Activated CD4-positive, alpha-beta T cell treated with anti-CD3 and anti-CD28 coated beads, Interleukin-2, amount 50 U/mL, for 24 hours (primary cell): Measurements from ENCODE around the gene ARMC5.

ENCODE experiments used
- DNase-seq, 2 donors: peaks; one replicate each; pipeline ENCODE4 v3.0.0-alpha.2; 2020; ENCODE audit warnings: low read depth in 1 of 2, low spot score in 1 of 2

ARMC5 gene

DNA sequence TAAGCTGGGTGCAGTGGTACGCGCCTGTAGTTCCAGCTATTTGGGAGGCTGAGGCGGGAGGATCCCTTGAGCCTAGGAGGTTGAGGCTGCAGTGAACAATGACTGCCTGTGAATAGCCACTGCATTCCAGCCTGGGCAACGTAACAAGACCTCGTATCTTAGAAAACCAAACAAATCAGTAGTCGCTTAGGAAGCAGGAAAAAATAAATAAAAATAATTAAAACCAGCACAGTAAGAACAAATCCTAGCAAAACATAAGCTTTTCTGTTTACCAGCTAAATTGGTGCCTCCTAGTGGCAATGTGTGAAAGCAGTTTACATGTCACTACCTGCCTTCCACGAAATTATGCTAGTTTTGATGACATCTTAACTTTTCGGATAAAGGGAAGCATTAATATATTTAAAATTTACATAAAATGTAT is 1.3 kb downstream of the ARMC5 start:
- DNase-seq = no peak

DNA sequence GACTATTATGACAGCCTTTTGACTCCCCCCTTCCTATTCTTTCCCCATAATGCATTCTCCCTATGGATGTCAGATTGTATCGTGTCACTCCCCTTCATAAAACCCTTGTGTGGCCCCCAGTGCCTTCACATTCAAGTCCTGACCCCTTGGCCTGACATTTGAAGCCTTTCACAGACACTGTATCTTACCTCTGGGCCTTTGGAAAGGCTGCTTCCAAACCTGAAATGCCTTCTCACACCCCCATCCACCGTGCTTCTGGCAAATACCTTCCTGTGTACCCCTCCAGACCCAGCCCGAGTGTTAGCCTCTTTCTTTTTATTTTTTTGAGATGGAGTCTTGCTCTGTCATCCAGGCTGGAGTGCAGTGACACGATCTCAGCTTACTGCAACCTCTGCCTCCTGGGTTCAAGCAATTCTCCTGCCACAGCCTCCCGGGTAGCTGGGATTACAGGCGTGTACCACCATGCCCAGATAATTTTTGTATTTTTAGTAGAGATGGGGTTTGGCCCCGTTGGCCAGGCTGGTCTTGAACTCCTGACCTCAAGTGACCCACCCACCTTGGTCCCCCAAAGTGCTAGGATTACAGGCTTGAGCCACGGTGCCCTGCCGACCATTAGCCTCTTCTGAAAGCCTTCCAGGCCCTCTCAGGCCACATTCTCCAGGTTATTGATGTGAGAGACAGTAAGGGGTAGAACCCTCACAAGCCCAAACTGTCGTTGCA is 2.1 kb downstream of the ARMC5 start:
- no peak for DNase-seq

DNA sequence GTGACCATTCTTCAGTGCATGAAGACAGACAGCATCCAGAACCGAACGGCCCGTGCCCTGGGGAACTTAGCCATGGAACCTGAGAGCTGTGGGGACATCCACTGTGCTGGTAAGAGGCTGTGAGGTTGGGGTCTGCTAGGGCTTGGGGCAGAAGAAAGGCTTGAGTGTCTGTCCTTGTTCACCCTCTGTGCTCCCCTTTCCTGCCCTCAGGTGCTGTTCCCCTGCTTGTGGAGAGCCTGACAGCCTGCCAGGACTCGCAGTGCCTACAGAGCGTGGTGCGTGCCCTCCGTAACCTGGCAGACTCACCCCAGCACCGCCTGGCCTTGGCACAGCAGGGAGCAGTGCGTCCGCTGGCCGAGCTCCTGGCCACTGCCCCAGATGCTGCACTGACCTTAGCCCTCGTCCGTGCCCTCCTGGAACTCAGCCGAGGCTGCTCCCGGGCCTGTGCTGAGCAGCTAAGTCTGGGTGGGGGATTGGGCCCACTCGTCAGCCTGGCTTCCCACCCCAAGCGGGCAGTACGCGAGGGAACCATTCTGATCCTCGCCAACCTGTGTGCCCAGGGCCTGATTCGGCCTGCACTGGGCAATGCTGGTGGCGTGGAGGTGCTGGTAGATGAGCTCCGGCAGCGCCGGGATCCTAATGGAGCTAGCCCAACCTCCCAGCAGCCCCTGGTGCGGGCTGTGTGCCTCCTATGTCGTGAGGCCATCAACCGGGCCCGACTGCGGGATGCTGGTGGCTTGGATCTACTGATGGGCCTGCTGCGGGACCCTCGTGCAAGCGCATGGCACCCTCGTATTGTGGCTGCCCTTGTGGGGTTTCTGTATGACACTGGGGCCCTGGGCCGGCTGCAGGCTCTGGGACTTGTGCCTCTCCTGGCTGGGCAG is 2.9 kb downstream of the ARMC5 start:
- no peak for DNase-seq

DNA sequence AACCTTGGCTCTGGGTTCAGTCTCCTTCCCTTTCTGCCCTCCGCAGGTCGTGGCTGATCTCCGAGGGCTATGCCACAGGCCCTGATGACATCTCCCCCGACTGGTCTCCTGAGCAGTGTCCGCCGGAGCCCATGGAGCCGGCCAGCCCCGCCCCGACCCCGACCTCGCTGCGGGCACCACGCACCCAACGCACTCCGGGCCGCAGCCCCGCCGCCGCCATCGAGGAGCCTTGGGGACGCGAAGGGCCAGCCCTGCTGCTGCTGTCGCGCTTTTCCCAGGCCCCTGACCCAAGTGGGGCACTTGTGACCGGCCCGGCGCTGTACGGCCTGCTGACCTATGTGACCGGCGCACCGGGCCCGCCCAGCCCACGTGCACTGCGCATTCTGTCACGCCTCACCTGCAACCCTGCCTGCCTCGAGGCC is 5.1 kb downstream of the ARMC5 start:
- DNase-seq = no peak

DNA sequence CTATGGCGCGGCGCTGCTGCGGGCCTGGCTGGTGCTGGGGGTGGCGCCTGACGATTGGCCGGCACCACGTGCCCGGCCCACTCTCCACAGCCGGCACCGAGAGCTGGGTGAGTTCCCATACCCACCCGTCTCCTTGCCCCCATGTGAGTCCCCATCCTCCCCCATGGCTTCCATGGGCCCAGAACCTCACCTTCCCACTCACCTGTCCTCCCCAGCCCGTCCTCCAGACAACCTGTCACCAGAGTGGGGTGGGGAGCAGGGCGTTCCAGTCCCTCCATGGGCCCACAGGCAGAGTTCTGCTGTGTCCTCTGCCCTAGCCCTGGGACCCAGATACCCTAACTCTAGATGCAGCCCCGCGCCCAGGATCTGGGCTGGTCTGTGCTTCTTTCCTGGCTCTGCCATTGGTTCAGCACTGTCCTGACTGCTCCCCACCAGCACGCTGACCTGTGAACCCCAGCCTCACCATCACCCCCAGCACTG is 5.5 kb downstream of the ARMC5 start:
- DNase-seq = no peak

DNA sequence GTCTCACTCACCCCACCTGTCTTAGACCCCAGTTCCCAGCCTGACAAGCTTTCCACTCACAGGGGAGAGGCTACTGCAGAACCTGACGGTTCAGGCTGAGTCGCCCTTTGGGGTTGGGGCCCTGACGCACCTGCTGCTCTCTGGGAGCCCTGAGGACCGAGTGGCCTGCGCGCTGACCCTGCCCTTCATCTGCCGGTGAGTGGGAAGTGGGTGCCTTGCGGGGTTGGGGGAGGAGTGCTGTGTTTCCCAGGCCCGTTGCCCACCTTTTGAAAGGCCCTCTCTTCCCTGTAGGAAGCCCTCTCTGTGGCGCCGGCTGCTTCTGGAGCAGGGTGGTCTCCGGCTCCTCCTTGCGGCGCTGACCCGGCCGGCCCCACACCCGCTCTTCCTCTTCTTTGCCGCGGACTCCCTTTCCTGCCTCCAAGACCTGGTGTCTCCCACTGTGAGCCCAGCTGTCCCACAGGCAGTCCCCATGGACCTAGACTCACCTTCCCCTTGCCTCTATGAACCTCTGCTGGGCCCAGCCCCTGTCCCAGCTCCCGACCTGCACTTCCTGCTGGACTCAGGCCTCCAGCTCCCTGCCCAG is 6.6 kb downstream of the ARMC5 start:
- no peak for DNase-seq

DNA sequence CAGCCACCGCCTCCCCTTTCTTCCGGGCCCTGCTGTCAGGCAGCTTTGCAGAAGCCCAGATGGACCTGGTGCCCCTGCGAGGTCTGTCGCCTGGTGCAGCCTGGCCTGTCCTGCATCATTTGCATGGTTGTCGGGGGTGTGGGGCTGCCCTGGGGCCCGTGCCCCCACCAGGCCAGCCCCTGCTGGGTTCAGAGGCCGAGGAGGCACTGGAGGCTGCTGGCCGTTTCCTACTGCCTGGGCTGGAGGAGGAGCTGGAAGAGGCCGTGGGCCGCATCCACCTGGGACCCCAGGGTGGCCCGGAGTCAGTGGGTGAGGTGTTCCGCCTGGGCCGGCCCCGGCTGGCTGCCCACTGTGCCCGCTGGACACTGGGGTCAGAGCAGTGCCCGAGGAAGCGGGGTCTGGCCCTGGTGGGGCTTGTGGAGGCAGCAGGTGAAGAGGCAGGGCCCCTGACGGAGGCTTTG is 7.1 kb downstream of the ARMC5 start:
- DNase-seq = no peak

DNA sequence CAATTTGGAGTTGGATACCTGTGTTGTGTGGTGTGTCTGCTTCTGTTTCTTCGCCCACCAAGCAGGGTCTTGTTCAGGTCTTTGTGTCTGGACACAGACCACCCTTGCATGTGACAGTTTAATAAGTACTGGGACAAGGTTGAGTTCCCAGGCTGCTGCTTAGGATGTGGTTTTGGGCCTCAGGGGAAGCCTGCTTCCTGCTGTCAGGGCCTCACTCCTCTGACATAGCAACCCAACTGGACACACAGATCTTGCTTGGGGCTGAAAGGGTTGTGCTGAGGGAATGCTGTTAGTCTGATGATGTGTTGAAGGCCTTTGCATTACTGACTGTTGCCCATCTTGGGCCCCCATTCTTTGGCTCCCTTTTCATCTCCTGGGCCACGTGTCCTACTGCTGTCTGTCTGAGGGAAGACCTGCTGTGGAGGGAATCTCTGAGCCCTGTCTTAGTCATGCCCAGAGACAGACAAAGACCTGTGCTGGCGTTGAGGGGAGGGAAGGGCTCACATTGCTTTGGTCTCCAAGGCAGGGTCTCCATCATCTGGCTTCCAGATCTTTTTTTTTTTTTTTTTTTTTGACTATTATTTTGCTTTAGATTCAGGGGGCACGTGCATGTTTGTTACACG is 8.0 kb downstream of the ARMC5 start:
- DNase-seq = no peak

DNA sequence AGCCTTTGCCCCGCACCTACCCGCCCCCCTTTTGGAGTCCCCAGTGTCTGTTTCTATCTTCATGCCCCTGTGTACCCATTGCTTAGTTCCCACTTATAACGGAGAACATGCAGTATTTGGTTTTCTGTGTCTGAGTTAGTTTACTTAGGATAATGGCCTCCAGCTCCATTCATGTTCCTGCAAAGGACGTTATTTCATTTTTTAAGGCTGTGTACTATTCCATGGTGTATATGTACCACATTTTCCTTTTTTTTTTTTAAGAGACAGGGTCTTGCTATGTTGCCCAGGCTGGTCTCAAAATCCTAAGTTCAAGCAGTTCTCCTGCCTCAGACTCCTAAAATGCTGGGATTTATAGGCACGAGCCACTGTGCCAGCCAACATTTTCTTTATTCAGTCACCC is 8.6 kb downstream of the ARMC5 start:
- no peak for DNase-seq

DNA sequence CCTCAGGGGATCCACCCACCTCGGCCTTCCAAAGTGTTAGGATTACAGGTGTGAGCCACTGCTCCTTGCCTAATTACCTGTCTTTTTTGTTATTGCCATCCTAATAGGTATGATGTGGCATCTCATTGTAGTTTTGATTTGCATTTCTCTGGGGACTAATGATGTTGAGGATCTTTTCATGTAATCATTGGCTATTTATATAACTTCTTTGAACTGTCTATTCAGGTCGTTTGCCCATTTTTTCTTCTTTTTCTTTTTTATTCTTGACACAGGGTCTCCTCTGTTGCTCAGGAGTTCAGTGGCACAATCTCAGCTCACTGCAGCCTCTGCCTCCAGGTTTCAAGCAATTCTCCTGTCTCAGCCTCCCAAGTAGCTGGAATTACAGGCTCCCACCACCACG is 11.3 kb downstream of the ARMC5 start:
- DNase-seq = no peak

DNA sequence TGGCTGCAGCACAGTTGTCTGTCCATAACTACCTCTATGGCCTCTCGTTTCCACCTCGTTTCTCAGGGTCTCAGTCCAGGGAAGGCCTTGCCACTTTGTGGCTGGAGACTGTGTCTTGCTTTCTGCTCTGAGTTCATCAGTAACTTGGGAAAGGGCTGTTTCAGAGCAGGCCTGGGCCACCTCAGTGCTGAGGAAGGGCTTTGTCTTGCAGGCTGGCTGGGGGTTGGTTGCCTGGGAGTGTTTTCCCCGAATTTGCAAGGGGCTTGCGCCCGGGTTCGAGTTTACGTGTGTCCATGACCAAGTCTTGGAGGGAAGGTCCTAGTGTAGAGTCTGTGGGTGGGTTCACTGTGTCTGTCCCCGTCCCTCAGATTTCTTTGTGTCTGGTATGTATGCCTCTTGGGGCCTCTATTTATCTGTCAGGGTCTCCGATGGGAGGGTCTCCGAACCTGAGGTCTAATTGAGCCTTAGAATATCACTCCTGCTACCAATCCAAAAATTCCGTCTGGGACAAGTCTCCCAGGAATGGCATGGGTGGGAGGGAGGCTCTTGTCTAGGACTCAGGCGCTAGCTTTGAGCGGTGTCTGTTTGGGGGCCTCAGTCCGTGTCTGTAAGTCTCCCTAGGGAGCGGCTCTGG is 12.1 kb downstream of the ARMC5 start:
- DNase-seq = no peak

DNA sequence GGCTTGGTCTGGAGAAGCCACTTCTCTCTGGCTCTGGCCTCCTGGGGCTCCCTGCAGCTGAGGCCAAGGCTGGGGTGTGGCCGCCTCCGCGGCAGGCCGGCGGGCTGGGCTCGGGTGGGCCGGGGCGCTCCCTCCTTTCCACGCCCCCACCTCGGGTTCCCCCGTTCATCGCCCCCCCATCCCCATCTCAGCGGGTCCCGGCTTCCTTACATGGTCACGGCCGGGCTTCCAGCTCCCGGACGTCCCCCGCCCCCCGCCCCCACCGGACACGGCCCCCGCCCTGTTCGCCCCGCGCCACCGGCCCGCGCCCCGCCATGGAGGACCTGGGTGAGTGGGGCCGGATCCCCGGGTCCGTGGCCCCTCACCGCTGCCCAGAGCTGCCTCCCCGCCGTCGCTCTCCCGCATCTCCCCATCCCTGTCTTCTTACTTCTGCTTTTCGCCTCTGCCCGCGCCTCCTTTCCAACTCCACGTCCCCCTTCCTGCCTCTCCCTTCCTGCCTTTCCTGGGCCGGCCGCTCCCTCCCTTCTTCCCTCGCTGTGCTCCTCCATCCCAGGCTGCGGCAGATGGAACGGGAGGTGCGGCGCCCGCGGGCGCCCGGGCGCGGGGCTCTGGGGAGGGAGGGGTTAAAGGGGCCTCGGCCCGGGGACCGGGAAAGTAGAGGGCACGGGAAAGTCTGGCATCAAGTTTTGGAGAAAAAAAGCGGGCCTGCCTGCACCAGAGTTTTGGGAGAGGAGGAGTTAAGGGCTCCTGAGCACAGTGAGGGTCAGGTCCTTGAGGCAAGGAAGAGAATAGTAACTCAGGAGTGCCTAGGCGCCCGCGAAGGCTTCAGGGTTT is 12.8 kb downstream of the ARMC5 start, which contains the start of gene TGFB1I1:
TGFB1I1 (plus strand) TSS at position 278 of the 834 bp plus-strand sequence; CDS start at position 315, 37 bp downstream.
- DNase-seq = no peak

DNA sequence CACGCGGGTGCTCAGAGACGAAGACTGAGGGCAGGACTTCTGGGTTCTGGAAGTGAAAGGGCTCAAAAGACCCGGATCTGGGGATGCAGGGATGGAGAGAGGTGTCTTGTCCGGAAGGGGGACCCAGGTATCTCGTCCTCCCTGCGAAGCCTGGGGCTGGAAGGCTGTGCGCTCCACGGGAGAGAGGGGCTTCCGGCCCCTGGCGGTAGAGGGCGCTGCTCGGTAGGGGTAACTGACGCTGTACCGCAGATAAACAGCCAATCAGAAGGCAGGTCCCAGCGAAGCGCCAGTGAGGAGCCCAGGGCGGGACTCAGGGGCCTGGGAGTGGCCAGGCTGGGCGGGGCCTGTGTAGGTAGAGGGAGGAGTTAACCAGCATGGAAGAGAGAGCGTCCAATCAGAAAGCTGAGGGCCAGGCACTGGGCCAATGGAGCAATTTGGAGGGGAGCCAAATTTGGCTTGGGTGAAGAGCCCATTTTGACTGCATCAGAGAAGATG is 13.5 kb downstream of the ARMC5 start:
- no peak for DNase-seq

DNA sequence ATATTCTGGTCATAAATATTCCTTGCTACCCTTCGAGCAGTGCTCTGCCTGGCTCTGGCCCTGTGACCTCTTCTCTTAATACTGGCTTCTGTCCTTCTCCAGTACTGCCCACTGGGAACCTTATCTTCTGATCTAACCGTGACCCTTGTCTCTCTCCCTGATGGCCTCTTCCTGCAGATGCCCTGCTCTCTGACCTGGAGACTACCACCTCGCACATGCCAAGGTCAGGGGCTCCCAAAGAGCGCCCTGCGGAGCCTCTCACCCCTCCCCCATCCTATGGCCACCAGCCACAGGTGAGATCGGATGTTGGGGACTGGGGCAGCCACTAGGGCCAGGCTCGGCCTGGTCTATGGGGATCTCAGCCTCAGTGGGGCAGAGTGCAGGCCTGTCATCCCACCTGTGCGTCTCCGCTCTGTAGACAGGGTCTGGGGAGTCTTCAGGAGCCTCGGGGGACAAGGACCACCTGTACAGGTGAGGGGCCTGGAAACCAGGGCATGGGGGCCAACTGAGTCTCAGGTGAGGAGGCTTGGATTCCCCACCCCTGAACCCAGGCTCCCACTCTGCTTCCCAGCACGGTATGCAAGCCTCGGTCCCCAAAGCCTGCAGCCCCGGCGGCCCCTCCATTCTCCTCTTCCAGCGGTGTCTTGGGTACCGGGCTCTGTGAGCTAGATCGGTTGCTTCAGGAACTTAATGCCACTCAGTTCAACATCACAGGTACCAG is 14.1 kb downstream of the ARMC5 start:
- no peak for DNase-seq

DNA sequence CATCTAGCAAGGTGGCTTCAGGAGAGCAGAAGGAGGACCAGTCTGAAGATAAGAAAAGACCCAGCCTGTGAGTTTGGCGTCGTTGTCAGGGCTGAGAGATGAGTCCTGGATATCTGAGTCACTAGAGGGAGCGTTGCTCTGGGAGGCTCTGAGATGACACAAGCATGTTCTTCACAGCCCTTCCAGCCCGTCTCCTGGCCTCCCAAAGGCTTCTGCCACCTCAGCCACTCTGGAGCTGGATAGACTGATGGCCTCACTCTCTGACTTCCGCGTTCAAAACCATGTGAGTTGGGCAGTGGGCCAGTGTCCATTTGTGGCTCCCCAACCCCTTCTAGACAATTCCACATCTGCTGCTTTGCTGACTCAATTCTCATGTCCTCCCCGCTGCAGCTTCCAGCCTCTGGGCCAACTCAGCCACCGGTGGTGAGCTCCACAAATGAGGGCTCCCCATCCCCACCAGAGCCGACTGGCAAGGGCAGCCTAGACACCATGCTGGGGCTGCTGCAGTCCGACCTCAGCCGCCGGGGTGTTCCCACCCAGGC is 14.9 kb downstream of the ARMC5 start:
- DNase-seq = no peak

DNA sequence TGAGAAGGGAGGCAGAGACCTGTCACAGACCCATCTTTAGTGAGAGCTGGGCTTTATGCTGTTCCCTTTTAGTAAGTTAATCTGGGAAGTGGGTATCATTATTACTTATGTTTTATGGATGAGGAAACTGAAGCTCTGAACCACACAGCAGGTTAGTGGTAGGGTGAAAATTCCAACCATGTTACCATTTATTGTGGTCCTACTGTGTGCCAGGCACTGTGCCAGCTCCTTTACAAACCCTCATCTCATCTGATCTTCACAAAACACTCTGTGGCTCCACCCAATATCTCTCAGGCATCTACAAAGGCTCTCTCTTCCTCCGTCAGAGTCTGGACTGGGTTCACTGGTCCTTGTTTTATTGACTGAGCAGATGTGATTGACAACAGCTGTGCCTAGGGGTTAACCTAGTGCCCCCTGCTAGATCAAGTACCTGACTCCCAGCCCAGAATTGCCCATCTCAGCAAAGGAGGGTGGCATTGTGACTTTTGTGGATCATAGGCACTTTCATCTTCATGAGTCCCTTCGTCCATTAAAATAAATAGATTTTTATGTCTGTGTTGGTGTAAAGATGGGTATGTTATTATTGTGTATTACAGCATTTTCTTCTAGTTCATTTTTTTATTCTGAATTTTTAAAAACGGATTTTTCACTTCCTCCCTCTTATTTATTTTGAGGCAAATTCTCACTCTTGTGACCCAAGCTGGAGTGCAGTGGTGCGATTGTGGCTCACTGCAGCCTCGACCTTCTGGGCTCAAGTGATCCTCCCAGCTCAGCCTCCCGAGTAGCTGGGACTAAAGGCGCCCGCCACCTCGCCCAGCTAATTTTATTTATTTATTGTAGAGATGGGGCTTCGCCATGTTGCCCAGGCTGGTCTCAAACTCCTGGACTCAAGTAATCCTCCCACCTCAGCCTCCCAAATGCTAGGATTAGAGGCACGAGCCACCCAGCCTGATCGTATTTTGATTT is 15.8 kb downstream of the ARMC5 start:
- DNase-seq = no peak

DNA sequence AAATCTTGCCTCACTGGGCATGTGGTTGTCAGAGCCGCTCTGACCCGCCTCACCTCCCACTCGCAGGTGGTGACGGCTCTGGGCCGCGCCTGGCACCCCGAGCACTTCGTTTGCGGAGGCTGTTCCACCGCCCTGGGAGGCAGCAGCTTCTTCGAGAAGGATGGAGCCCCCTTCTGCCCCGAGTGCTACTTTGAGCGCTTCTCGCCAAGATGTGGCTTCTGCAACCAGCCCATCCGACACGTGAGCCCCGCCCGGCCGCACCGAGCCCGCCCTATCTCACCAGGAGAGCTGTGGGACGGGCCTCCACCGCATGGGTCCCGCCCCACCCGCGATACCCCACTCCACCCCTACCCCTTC is 16.6 kb downstream of the ARMC5 start:
- DNase-seq = no peak
